Right lobe of liver (tissue), 4 donors: ENCODE data around the gene CDH23.

ENCODE experiments used
- POLR2A ChIP-seq: fragments of 450-650 bp; IDR thresholded peaks from one replicate; pipeline ENCODE4 v1.6.1; 2017; ENCODE audit warnings: antibody characterized with exemption, mild to moderate bottlenecking
- TF ChIP-seq, protein P1 (sequence below), 4 donors: fragments of 200-600 bp in 3 of 4; fragments of 450-650 bp in 1 of 4; IDR thresholded peaks; one replicate each; pipeline versions ENCODE4 v1.5.1 to v1.8.0; 2016 to 2022; ENCODE audit warnings: antibody characterized with exemption in 4 of 4, mild to moderate bottlenecking in 2 of 4
- donor health status: DM: no; HTN: no; CAD: no.
- donor health status: DM: no; HTN: no; CAD: no.
- donor health status: DM: no; HTN: yes; CAD: no.

DNA sequence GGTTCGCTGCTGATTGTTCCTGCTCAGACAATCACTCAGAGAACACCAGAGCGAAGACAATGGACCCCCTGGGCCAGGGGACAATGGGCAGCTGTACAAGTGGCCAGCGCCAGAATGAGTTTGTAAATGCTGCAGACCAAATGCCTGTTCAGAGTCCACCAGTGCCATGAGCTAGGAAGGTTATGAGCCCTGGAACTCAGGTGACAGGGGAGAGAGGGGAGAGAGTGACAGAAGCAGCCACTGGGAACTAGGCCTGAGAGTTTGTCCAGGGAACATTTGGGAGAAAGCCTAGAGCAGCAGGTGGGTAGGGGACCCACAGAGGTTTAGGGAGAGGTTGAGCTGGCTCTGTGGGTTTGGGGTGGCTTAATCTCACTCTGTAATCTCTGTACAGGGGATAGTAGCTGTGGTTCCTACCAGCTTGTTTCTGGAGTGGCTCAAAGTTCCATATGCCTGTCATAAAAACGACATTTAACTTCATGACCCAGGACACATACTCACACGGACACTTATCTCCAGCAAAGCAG, 262.5 kb downstream of the CDH23 start:
- TF ChIP-seq, protein P1, sequence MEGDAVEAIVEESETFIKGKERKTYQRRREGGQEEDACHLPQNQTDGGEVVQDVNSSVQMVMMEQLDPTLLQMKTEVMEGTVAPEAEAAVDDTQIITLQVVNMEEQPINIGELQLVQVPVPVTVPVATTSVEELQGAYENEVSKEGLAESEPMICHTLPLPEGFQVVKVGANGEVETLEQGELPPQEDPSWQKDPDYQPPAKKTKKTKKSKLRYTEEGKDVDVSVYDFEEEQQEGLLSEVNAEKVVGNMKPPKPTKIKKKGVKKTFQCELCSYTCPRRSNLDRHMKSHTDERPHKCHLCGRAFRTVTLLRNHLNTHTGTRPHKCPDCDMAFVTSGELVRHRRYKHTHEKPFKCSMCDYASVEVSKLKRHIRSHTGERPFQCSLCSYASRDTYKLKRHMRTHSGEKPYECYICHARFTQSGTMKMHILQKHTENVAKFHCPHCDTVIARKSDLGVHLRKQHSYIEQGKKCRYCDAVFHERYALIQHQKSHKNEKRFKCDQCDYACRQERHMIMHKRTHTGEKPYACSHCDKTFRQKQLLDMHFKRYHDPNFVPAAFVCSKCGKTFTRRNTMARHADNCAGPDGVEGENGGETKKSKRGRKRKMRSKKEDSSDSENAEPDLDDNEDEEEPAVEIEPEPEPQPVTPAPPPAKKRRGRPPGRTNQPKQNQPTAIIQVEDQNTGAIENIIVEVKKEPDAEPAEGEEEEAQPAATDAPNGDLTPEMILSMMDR (IDR thresholded peaks at IDR 0.05), result no peak
- no peak for TF ChIP-seq POLR2A
